Measurements from ENCODE around the gene FKBP2. TPM values are rescaled to one million over a fixed set of nuclear protein-coding genes. Genes with fewer than 3 reads are reported as not detected.

FKBP2 gene
- total and polyA plus RNA-seq, 2 of the 4 experiments (the other 2 are of a cell fraction): 36.2 to 76.4 TPM

DNA sequence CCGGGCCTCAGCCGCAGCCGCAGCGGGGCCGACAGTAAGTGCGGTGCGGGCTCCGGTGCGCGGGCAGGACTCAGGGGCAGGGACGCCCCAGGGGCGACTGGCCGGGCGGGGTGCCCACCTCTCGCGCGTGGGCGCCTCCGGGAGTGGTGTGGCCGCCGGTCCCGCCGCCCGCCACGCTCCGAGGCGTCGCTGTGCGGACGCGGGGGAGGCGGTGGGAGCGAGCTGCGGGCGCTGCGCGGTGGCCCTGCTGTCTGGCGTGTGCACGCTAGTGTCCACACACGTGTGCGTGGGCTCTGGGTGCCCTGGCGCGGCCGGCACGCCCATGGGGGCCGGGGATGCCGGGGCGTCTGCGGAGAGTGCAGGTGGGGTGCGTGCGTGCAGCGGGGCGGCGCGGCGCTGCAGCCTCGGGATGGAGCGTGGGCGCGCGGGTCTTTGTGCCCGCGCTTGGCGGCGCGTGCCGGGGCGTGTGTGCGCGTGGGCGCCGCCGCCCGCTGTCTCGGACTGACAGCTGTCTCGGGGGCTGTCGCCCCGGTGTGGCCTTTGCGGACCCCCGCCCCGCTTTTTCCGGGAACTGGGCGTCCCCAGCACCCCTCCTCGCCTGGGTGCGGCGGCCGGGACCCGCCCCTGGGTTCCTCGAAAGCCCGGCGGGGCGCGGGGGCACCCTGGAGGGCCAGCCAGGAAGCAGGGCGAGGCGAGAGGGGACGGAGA lies 51.0 kb downstream of the FKBP2 start (continued):
- TF ChIP-seq CEBPB (IDR thresholded peaks at IDR 0.05; ENCODE audit: low read depth, low read length): no peak

DNA sequence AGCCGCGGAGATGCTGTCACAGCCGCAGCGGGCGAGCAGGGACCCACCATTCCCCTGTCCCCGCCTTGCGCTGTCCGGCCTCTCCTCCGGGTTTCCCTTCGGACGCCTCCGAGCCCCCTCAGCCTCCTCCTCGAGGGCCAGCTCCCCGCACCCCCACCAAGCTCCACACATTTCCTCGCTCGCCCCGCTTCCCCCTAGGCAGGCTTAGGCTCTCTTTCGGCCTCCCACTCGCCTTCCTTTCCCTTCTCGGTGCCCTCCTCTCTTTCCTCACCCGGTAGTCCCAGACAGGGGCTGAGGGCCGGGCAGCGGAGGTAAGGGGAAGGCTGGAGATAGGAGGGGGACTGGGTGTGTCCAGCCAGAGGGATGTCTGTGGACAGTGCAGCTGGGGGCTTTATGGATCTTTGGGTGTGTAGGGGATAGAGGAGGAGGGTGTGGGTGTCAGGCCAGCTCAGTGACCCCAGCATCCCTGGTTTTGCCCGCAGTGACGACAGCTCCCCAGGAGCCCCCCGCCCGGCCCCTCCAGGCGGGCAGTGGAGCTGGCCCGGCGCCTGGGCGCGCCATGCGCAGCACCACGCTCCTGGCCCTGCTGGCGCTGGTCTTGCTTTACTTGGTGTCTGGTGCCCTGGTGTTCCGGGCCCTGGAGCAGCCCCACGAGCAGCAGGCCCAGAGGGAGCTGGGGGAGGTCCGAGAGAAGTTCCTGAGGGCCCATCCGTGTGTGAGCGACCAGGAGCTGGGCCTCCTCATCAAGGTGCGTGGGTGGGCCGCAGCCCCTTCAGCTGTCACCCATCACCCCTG lies 51.8 kb downstream of the FKBP2 start:
- 24% methylated on average over 16 of the region's 42 CpGs; no CpG with 5 or more reads in 1 of the 2 experiments for WGBS, 2 experiments (ENCODE audit: extremely low coverage in 2 of 2, insufficient read length in 1 of 2)
- H4K20me1 ChIP-seq (ENCODE audit: insufficient read depth, low read length): peaks cover 5% of the 10 kb centered on the region; the same call in 1 of the 2 replicates
- no peaks in the 10 kb centered on the region for H3K36me3 ChIP-seq (ENCODE audit: control insufficient read depth, insufficient read depth, low read length)
- no peak overlapping the region for H4K91ac ChIP-seq (ENCODE audit: insufficient read depth, low read depth, low read length)
- peak overlapping the region; percentile 24; the same call in 1 of the 2 replicates for H3K4me3 ChIP-seq (ENCODE audit: insufficient read depth, low read depth, low read length)
- ChIA-PET CTCF (interaction anchor here (1.1 kb wide), 1 partner anchor 8 kb away, joined by 5 read pairs; no protein-coding TSS in a partner anchor), POLR2A (ENCODE audit: unreplicated experiment) (no interaction called here)
- ATAC-seq (ENCODE audit: low read depth) (peak; percentile 35), DNase-seq (no peak)
- H2BK5ac ChIP-seq (ENCODE audit: low read depth, low read length, poor library complexity, severe bottlenecking): no peak overlapping the region
- H4K8ac ChIP-seq (ENCODE audit: low read depth in 2 of 2, low read length in 2 of 2): no peak overlapping the region
- H2AK9ac ChIP-seq (replicated peaks; ENCODE audit: low read depth, low read length, poor library complexity): no peak overlapping the region
- no peak overlapping the region for H3K18ac ChIP-seq (ENCODE audit: low read depth, low read length)
- H2AK5ac ChIP-seq (ENCODE audit: low read depth, low read length): no peak overlapping the region
- H2AFZ ChIP-seq (replicated peaks; ENCODE audit: low read length, poor library complexity): peak overlapping the region; percentile 72
- peaks cover 74% of the 10 kb centered on the region for H3K27me3 ChIP-seq (ENCODE audit: control insufficient read depth, insufficient read depth, low read length)
- dilution Hi-C loops (cut with HindIII; ENCODE audit: low sequenced_read_pairs, unreplicated experiment): no loop called here
- in situ Hi-C loops (cut with MboI; ENCODE audit: low sequenced_read_pairs): no loop called here
- no peak overlapping the region for H2BK15ac ChIP-seq (ENCODE audit: low read depth, low read length)
- H3K27ac ChIP-seq (ENCODE audit: insufficient read depth, low read length): no peak overlapping the region
- no peak overlapping the region for H3K23ac ChIP-seq (ENCODE audit: low read depth, low read length)
- no peak overlapping the region for H2BK20ac ChIP-seq (ENCODE audit: low read depth, low read length)
- no peaks in the 10 kb centered on the region for H3K9me3 ChIP-seq (ENCODE audit: control insufficient read depth, insufficient read depth, low read length)
- no peak overlapping the region for H3K4ac ChIP-seq (ENCODE audit: low read depth, low read length)
- intact Hi-C loops (cut with micrococcal nuclease): no loop called here
- H3K4me1 ChIP-seq (ENCODE audit: control insufficient read depth, insufficient read depth, low read length): peaks cover 4% of the 10 kb centered on the region; the same call in 1 of the 2 replicates
- H3K14ac ChIP-seq (replicated peaks; ENCODE audit: low read depth, low read length): no peak overlapping the region
- no peak overlapping the region for H3K56ac ChIP-seq (ENCODE audit: extremely low read depth, insufficient read depth, low read length)
- no peak overlapping the region for H3K9ac ChIP-seq (ENCODE audit: low read depth, low read length)
- no peaks in the 10 kb centered on the region for H3K79me1 ChIP-seq (ENCODE audit: low read depth in 1 of 2, low read length in 2 of 2)
- H3K4me2 ChIP-seq (ENCODE audit: low read depth, low read length): peak overlapping the region; percentile 18; the same call in 1 of the 2 replicates
- no peak overlapping the region for H2BK120ac ChIP-seq (ENCODE audit: low read depth, low read length)
- H4K5ac ChIP-seq (ENCODE audit: low read depth, low read length): no peak overlapping the region
- no TSS peak for BruUV-seq (replicated peaks)
- TF ChIP-seq CEBPB (IDR thresholded peaks at IDR 0.05; ENCODE audit: low read depth, low read length): no peak
- TF ChIP-seq FOS (IDR thresholded peaks at IDR 0.05; ENCODE audit: low read depth, low read length): no peak
- TF ChIP-seq SMC3 (IDR thresholded peaks at IDR 0.05; ENCODE audit: low read depth, low read length): no peak
- TF ChIP-seq MAFK (IDR thresholded peaks at IDR 0.05; ENCODE audit: low read depth, low read length): no peak
- TF ChIP-seq BHLHE40 (IDR thresholded peaks at IDR 0.05; ENCODE audit: low read depth, low read length): no peak
- TF ChIP-seq CHD1 (IDR thresholded peaks at IDR 0.05; ENCODE audit: low read depth, low read length): no peak
- no peak for TF ChIP-seq NFE2L2 (IDR thresholded peaks at IDR 0.05; ENCODE audit: low read depth, low read length)
- no peak for TF ChIP-seq MAZ (IDR thresholded peaks at IDR 0.05; ENCODE audit: borderline replicate concordance, low read depth, low read length)
- no peak for TF ChIP-seq RFX5 (IDR thresholded peaks at IDR 0.05; ENCODE audit: low read depth, low read length)
- TF ChIP-seq RAD21 (IDR thresholded peaks at IDR 0.05; ENCODE audit: low read length): no peak
- H3K9me1 ChIP-seq (ENCODE audit: insufficient read depth, low read length): no peaks in the 10 kb centered on the region
